OCI-LY1 (cell line): ENCODE data around the gene MACROD2.

ENCODE experiments used
- EZH2 ChIP-seq: fragments of 200-600 bp; sonication (generic), shearing (Covaris generic); IDR thresholded peaks from 2 replicates; pipeline ENCODE4 v1.8.0; 2017; ENCODE audit warnings: borderline replicate concordance, mixed run types, mild to moderate bottlenecking, antibody characterized with exemption, low read length, moderate library complexity, mixed read lengths
- TF ChIP-seq, protein P1 (sequence below): fragments of 200-600 bp; sonication (generic), shearing (Covaris generic); IDR thresholded peaks from 2 replicates; pipeline ENCODE4 v1.5.1; 2017; ENCODE audit warnings: mild to moderate bottlenecking, antibody characterized with exemption, low read length, moderate library complexity, mixed read lengths

DNA sequence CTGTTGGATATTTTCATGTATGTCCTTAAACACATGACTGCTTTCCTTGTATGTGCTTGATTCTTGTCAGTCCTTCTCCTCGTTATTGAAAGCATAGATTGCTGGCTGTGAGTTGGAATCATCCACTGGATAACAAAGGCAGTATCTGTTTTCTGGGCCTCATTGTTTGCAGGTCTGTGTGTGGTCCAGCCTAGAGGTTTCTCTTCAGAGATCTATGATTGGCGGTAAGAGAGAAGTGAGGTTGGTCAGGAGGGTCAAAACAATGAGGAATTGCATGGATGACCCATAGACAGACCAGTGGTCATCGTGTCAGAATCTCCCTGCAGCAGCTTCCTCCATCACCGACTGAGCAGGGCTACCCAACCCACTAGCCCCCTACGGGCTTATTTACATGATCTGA lies 1663.0 kb downstream of the MACROD2 start:
- TF ChIP-seq, protein P1, sequence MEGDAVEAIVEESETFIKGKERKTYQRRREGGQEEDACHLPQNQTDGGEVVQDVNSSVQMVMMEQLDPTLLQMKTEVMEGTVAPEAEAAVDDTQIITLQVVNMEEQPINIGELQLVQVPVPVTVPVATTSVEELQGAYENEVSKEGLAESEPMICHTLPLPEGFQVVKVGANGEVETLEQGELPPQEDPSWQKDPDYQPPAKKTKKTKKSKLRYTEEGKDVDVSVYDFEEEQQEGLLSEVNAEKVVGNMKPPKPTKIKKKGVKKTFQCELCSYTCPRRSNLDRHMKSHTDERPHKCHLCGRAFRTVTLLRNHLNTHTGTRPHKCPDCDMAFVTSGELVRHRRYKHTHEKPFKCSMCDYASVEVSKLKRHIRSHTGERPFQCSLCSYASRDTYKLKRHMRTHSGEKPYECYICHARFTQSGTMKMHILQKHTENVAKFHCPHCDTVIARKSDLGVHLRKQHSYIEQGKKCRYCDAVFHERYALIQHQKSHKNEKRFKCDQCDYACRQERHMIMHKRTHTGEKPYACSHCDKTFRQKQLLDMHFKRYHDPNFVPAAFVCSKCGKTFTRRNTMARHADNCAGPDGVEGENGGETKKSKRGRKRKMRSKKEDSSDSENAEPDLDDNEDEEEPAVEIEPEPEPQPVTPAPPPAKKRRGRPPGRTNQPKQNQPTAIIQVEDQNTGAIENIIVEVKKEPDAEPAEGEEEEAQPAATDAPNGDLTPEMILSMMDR, result no peak
- TF ChIP-seq EZH2, result no peak
